NCI-H2227 (cell line): ENCODE results near the gene MAP7.

ENCODE experiments used
- DNase-seq: peaks from one replicate; lab custom pipeline; 2025; ENCODE audit not compliant: unreplicated experiment; lab: John Stamatoyannopoulos, UW

The MAP7 gene

DNA sequence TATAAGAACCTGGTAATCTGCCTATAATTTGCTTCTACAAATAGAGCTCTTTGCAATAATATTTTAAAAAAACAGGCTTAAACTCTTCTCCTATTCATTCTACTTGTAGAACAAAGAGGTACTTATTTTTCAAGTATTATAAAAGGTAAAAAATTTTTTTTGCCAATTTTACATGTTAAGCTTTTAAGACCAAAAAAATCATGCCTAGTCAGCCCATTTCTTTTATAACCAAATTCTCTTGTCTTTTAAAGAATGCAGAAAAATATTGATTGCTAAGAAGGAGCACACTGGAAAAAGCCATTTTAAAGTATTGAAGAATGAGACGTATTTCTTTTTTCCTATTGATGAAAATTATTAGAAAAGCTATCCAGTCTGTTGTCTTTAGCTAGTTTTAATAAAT is 206.5 kb downstream of the MAP7 start:
- DNase-seq, result no peak

DNA sequence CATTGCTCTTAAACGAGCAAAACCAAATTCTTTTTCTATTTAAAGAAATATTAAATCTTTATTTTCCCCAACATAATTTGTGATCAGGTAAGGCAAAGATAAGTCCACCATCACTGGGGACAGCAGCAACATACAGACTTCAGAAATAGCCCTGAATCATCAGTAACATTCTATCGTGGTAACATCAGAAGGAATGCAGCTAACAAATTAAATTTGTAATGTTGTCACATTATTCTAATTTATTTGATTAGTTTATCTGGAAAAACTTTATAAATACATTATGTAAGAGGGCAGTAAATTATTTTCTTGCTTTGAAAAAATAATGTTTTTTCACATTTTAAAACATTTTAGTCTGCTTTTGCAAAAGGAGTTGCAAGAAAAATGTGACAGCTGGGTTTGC is 206.9 kb downstream of the MAP7 start:
- DNase-seq, result no peak

DNA sequence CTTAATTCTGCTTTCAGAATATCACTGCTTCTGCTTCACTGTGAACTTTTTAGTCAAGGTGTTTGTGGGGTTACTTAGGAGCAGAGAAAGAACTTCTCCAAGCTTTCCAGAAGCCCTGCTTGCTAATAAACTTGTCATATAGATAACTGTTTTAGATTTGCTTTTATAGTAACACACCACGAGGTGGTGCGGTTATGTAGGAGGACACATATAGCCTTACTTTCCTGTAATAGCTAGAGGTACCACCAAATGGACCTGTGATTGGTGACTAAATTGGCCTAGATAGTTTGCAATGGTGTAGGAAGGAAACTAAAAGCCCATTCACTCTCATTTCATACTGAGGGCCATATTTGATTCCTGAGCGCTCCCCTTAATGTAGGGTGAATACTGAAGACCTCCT is 208.3 kb downstream of the MAP7 start:
- peak; percentile 6 for DNase-seq

DNA sequence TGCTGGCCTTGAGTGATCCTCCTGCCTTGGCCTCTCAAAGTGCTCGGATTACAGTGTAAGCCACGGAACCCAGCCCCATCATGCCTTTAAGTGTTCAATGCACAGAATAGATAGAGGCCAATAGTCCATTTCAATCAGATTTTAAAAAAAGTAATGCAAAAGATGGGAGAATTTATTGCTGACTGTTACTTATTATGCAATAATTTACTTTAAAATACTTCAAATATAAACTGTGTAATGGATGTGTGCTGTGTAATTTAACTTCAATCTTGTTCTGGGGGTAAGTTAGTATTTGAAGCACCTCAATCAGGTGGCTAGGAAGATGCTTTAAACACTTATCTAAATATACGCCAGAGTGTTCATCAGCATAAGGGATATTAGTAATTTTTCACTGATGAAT is 208.9 kb downstream of the MAP7 start:
- no peak for DNase-seq

DNA sequence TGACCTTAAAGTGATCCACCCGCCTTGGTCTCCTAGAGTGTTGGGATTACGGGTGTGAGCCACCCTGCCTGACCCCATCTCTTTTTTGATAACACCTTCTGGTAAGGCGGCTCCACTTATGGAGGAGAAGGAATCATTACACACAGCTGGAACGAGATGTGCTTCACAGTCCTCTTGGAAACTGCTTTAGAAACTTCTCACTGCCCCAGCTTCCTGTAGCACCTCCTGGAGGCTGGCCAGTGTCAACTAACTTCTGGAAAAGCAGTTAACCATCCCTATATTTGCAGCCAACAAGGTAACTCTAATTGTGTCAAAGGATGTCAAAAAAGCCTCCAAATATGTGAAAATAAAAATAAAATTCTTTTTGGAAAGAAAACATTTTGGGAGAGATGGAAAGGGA is 211.7 kb downstream of the MAP7 start:
- DNase-seq, result no peak

DNA sequence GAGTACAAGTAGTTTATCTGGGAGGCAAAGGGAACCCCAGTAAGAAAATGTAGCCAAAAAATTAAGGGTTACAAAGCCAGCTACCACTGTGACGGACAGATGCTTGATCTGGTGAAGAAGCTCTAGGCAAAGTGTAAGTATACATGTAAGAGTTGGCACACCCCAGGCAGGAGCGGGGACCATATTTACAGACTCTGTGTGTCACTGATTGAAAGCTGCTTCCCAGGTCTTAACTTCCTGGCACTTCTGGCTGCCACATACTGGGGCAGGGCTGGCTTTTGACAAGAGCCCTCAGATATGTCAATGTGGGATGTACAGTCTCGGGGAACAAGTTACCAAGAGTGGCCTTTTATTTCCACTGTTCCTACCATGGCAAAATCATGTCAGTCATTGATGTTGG is 212.6 kb downstream of the MAP7 start:
- DNase-seq, result no peak

DNA sequence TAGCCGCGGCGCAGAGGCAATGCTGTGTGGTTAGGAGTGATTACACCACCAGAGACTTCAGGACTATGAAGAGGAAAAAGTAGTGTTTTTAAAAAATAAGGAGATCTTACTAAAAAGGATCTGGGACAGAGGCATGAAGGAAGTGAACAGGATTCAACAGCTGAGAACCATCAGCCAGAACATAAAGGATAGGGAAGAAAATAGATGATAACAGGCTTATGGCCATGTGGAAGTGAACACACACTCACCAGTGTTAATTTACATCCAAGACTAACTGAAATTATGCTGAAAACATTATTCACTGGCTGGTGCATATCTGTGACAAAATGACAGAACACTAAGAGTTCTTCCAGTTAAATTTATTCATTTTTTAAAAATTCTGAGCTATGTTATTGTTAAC is 213.1 kb downstream of the MAP7 start:
- no peak for DNase-seq

DNA sequence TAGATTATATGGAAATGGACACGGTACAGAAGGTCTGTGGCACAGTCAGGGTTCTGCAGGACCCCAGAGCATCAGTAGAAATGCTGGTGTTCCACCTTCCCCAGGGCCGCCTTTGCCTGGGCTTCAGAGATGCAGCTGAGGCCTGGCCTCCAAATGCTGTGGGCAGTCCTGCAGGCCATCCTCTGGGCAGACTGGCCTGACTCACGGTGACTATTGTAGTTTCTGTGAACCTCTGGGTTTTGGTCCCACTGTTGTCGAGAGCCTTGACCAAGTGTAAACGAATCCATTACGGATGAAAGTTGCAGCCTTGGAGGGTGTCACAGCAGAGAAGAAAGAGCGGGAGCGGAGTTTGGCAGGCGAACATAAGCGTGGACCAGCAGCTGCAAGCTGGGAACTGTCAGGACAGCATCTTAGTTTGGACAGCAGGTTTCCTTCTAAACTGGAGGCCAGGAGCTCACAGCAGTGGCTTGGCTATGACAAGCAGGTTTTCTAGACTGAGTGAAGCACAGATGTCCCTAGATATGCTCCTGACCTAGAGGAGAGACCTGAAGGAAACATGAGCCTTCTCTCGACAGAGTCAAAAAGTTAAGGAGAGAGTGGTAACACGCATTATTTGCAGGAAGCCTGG is 214.4 kb downstream of the MAP7 start:
- no peak for DNase-seq

DNA sequence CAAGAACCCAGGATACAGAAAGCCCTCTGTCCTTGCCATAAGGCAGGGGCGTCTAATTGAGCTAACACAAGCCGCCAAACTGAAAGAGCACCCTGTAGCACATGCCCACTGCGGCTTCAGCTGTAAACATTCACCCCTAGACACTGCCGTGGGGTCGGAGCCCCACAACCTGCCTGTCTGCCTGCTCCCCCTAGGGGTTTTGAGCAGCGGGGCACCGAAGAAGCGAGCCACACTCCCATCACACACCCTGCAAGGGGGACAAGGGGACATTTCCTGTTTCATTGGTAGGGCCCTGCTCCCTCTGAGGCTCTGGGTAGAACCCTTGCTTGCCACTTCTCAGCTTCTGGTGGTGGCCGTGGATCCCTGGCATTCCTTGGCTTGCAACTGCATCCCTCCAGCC is 215.4 kb downstream of the MAP7 start:
- DNase-seq, result no peak

DNA sequence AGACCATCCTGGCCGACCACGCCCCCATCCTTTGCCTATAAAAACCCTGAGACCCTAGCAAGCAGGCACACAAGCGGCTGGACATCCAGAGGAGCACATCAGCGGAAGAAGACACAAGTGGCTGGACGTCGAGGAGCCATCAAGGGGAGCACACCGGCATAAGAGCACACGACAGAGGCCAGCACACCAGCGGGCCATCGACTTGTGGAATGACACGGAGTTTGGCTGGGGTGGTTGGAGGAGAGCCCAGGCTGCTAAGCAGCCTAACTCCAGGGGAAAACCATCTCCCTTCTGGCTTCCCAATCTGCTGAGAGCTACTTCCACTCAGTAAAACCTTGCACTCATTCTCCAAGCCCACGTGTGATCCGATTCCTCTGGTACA is 215.8 kb downstream of the MAP7 start:
- no peak for DNase-seq

DNA sequence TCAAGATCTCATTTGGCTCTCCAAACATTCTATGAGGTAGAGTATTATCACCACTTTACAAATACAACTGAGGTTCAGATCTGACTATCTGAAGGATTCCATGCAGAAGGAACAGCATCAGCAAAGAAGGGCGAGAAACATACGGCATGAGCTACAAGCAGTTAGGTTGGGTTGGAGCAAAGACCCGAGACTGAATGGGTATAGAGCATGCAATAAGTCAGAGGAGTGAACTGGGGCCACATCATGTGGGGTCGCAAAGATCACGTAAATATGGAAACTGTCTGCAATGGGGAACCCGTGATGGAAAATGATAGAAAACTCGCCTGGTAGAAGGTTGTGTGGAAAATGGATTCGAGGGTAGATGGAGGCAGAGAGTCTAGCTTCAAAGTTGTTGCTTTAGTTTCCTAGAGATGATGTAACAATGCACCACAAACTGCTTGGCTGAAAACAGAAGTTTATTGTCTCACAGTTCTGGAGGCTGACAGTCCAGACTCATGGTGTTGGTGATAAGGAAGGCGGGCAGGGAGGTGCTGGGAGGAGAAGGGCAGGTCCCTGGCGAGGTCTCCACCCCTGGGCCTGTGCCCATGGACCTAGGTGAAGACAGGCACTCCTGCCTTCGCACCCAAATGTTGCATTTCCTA is 216.3 kb downstream of the MAP7 start:
- no peak for DNase-seq

DNA sequence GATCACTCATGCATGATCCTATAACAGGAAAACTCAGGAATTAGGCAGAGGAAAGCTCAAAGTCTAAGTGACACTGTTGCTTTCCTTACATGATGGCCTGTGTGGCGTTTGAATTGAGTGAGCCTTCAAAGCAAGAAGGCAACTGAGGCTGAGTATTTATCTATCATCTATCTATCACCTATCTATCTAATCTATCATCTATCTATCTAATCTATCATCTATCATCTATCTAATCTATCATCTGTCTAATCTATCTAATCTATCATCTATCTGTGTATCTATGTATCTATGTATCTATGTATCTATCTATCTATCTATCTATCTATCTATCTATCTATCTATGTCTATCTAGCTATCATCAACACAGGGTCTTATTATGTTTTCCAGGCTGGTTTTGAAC is 218.8 kb downstream of the MAP7 start:
- no peak for DNase-seq

DNA sequence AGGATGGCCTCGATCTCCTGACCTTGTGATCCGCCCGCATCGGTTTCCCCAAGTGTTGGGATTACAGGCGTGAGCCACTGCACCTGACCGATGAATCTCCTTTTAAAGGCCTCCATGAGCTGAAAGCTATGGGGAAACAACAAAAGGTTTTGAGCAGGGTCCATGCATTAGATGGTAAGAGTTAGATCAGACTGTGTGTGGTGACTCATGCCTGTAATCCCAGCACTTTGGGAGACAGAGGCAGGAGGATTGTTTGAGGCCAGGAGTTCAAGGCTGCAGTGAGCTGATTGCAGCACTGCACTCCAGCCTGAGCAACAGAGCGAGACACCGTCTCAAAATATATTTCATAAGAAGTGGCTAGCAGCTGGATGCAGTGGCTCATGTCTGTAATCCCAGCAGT is 219.6 kb downstream of the MAP7 start:
- DNase-seq, result no peak

DNA sequence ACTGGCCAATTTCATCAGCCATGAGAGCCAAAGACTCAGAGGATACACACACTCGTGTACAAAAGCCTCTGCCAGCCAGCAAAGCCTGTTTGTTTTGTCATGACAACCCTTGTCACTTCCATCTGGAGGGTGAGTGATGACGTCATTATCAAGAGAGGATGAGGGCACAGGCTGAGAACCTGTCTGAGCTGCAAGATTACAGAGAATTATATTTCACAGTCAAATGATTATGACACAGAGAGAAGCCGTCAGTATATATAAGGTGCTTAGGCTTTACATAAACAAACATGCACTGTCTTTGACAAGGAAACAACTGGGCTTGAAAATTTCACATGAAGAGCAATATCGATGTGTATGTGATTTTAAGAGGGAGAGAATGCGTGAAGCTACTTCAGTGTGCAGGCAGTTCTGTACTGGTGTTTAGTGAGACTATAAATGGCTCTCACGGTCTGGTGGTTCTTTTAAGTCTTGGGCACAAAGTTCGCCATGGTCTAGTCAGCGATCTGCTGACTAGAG is 224.1 kb downstream of the MAP7 start:
- peak; percentile 44 for DNase-seq

DNA sequence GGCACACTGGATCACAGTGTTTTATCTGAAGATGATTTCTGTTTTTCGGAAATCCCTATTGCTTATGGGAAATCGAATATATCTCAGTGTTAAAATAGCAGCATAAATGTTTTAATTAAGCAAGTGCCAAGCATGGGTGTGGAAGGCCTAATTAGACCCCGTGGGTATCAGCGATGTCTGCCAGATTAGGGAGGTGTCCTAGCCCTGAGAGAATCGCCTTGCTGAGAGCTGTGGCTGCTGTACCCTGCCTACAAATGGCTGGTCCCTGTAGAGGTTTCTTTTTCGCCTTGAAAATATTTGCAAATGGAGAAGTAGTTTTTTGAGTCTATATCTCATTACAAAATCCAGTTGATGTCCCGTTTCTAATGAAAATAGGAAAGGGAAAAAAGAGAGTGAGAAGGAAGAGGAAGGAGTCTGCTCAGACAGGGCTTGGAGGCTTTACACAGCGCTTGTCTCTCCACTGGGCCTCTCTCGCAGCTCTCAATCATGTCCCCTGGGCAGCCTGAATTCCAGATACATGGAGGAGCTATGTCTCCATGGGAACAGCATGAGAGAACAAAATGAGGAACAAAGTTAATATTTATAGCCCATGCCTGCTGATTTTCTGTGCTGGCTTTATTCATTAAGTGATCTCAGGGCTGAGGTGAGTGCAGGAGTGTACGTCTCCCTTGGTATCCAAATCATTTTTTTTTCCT is 225.4 kb downstream of the MAP7 start:
- DNase-seq, result peak; percentile 39

DNA sequence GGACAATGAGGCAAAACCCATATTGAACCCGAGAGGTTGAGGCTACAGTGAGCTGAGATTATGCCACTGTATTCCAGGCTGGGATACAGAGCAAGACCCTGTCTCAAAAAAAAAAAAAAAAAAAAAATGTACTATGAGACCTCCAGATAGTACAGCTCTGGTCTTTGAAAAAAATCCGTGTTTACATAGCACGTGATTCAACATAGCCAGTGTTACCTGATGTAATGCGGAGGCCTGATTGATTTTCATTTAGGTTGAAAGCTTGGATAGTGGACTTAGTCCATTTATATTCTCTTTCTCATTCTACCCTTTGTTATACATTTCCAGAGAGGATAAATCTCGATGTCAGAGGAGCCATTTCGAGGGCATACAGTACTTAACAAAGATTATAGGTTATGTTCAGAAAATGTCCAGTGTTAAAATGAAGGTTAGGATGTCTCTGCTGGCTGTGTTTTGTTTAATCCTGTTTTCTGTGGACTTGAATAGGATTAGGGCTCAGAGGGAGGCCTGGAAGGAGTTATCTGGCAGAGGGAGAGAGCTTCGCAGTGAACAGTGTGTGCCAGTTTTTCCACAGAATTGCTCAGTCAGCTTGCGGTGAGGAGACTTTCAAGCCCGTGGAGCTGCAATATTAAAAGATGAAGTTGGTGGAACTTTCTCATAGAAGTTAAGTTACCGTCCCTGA is 226.7 kb downstream of the MAP7 start:
- DNase-seq, result peak; percentile 83

DNA sequence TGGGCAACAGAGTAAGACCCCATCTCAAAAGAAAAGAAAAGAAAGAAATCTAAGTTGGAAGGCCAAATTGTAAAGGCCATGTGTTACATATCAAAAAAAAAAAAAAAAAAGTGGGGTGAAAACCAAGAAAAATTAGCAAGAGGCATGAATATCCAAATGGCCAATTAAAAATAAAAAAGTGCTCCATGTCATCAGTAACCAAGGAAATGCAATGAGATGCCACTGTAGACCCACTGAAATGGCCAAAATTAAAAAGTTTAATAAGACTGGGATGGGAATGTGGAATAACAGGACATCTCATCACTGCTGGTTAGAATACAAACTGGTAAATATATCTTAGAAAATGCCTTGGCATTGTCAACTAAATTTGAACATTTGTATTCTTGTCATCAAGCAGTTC is 230.5 kb downstream of the MAP7 start:
- DNase-seq, result no peak

DNA sequence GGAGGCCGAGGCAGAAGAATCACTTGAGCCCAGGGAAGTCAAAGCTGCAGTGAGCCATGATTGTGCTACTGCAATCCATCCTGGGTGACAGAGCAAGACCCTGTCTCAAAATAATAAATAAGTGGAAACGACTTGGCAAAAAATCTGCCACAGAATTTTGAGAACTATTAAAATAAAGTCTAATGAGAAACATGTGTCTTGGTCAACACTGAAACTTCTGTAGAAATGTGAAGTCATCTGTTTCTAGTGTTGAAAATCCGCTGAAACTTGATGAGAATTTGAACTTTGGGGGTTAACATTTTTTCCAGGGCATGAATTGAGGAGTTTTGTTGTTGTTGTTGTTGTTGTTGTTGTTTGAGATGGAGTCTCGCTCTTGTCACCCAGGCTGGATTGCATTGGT is 231.5 kb downstream of the MAP7 start:
- DNase-seq, result no peak

DNA sequence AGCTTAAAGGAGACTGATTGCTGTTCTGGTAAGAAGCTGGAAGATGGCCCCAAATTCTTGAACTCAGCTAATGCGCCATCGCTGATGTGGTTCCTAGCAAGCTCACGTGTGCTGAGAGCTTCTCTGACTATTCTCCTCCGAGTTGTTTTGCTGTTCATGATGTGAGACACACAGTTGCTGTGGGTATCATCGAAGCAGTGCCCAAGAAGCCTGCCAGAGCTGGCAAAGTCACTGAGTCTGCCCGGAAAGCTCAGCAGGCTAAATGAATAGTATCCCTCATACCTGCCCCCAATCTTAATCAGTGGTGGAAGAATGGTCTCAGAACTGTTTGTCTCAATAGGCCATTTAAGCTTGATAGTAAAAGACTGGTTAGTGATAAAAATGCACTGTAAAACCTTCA is 232.3 kb downstream of the MAP7 start:
- no peak for DNase-seq

DNA sequence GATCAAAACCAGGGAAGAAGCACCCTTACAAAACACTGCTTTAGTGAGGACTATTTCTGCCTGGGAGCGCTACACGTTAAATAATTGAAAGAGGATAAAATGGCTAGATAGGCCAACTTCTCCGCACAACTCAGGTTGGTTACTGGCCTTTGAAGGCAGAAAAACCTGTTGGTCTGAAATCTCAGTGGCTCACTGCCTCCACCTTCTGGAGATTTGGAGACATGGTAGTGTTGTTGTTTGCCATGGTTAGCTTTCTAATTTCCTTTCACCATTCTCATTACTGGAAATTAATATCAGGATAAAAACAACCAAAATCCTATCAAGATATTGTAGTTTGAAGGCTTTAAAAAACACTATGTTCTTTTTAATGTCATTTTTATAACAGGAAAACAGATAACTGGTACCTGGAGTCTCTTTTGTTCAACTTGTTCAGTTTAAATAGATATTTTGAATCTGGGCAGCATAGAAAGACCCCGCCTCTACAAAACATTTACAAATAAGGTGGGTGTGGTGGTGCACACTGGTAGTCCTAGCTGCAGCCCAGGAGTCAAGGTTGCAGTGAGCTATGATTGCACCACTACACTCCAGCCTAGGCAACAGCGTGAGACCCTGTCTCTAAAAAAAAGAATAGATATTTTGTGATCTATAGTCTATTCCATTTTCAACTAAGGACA is 233.1 kb downstream of the MAP7 start:
- peak; percentile 60 for DNase-seq

DNA sequence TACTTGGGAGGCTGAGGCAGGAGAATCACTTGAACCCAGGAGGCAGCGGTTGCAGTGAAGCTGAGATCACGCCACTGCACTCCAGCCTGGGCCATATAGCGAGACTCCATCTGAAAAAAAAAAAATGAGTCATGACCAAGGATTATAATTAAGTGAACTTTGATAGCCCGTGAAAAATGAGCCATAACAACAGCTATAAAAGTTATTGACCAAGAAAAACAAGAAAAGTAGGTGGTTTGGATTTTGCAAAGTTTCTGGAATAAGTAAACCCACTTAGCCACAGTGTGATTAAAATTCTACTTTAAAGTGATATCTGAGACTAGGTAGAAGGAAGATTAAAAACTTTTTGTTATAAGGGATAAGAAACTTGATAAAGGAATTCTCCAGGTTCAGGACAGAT is 234.6 kb downstream of the MAP7 start:
- DNase-seq, result no peak
